NCI-H146 treated with DMSO at 0.1 percent for 48 hours (cell line): ENCODE results near the gene PNPT1.
A peak's percentile ranks its signal among the peaks of the same experiment; 100 is the strongest.
"Not testable (repeated sequence)": the region's sequence is repeated elsewhere in the genome, so short reads cannot be mapped to it uniquely, and the experiment has no call there.

ENCODE experiments used
- DNase-seq: peaks from one replicate; lab custom pipeline; 2025; ENCODE audit not compliant: unreplicated experiment; lab: John Stamatoyannopoulos, UW

PNPT1 gene

GRCh38 chr2:55693181-55694125, at the start of gene PNPT1:
PNPT1 (minus strand) TSS chr2:55693844; CDS start chr2:55693823, 21 bp downstream.
- DNase-seq: peak; percentile 91

GRCh38 chr2:55742996-55743395, 49.4 kb upstream of the PNPT1 start:
- DNase-seq: no peak

GRCh38 chr2:55736019-55736536, 42.4 kb upstream of the PNPT1 start:
- DNase-seq: not testable (repeated sequence)

GRCh38 chr2:55734726-55735125, 41.1 kb upstream of the PNPT1 start:
- no peak for DNase-seq

GRCh38 chr2:55733335-55733734, 39.7 kb upstream of the PNPT1 start:
- no peak for DNase-seq

- DNase-seq: no peak
Observed at GRCh38 chr2:55732854-55733253, 39.2 kb upstream of the PNPT1 start.

GRCh38 chr2:55729136-55729685, 35.6 kb upstream of the PNPT1 start:
- no peak for DNase-seq

GRCh38 chr2:55721596-55722215, 28.1 kb upstream of the PNPT1 start:
- DNase-seq: no peak

- no peak for DNase-seq
Observed at GRCh38 chr2:55720417-55720816, 26.8 kb upstream of the PNPT1 start.

GRCh38 chr2:55719852-55720251, 26.2 kb upstream of the PNPT1 start:
- DNase-seq: no peak

GRCh38 chr2:55718165-55719008, 24.7 kb upstream of the PNPT1 start:
- peak; percentile 36 for DNase-seq

- no peak for DNase-seq
Observed at GRCh38 chr2:55715626-55716025, 22.0 kb upstream of the PNPT1 start.

- DNase-seq: not testable (repeated sequence)
Observed at GRCh38 chr2:55715178-55715577, 21.5 kb upstream of the PNPT1 start.

- no peak for DNase-seq
Observed at GRCh38 chr2:55712477-55713060, 18.9 kb upstream of the PNPT1 start.

GRCh38 chr2:55710025-55710424, 16.4 kb upstream of the PNPT1 start:
- no peak for DNase-seq

- DNase-seq: no peak
Observed at GRCh38 chr2:55707751-55708150, 14.1 kb upstream of the PNPT1 start.

- DNase-seq: not testable (repeated sequence)
Observed at GRCh38 chr2:55706258-55706657, 12.6 kb upstream of the PNPT1 start.

GRCh38 chr2:55705027-55705653, 11.5 kb upstream of the PNPT1 start:
- no peak for DNase-seq

GRCh38 chr2:55703350-55703749, 9.7 kb upstream of the PNPT1 start:
- DNase-seq: no peak

GRCh38 chr2:55692740-55693139, 904 bp downstream of the PNPT1 start:
- not testable (repeated sequence) for DNase-seq
